A673 (cell line): Measurements from ENCODE around the gene PLET1. TPM values are rescaled to one million over a fixed set of nuclear protein-coding genes. Genes with fewer than 3 reads are reported as not detected.

Experiments
- BruUV-seq: library from RNA; stranded (reverse); fragments of 400-500 nt; replicated peaks from 2 replicates; lab custom pipeline; 2021; lab: Mats Ljungman, UMichigan
- CTCF ChIA-PET: fragments of 300-600 bp; sonication (Branson Sonifier 250); formaldehyde crosslinking; loops from one replicate; lab custom pipeline; 2022; ENCODE audit warnings: antibody characterized with exemption; lab: Charles Lee
- POLR2A ChIA-PET: fragments of 300-600 bp; sonication (Branson Sonifier 250); formaldehyde crosslinking; loops from one replicate; lab custom pipeline; 2022; ENCODE audit warnings: antibody characterized with exemption; ENCODE audit not compliant: low non-redundant PET; lab: Charles Lee
- DNase-seq: peaks from one replicate; pipeline ENCODE4 v3.0.0-alpha.2; 2015; ENCODE audit warnings: low spot score
- H3K27ac ChIP-seq: fragments of 200-600 bp; sonication (generic); 2 replicates; pipeline ENCODE4 v1.5.1; 2016; ENCODE audit warnings: mixed run types, low read depth, mild to moderate bottlenecking, mixed read lengths, antibody characterized with exemption, low read length; ENCODE audit not compliant: poor library complexity, severe bottlenecking
- H3K27me3 ChIP-seq: fragments of 200-600 bp; sonication (generic); replicated peaks from 2 replicates; pipeline ENCODE4 v1.6.1; 2017; ENCODE audit warnings: mixed run types, low read depth, mild to moderate bottlenecking, mixed read lengths, antibody characterized with exemption, low read length; ENCODE audit not compliant: insufficient read depth, poor library complexity
- H3K36me3 ChIP-seq: fragments of 200-600 bp; sonication (generic); 2 replicates; pipeline ENCODE4 v1.6.1; 2016; ENCODE audit warnings: mixed run types, mild to moderate bottlenecking, mixed read lengths, antibody characterized with exemption, low read length; ENCODE audit not compliant: insufficient read depth, poor library complexity, severe bottlenecking
- H3K4me1 ChIP-seq: fragments of 200-600 bp; sonication (generic); 2 replicates; pipeline ENCODE4 v1.6.1; 2017; ENCODE audit warnings: mixed run types, mild to moderate bottlenecking, mixed read lengths, antibody characterized with exemption, low read length; ENCODE audit not compliant: insufficient read depth, poor library complexity, severe bottlenecking
- H3K4me3 ChIP-seq: fragments of 200-600 bp; sonication (generic); 2 replicates; pipeline ENCODE4 v1.5.1; 2016; ENCODE audit warnings: low read depth, mixed run types, mild to moderate bottlenecking, mixed read lengths, low read length; ENCODE audit not compliant: poor library complexity, severe bottlenecking
- H3K9me3 ChIP-seq: fragments of 200-600 bp; sonication (generic); 2 replicates; pipeline ENCODE4 v1.6.1; 2016; ENCODE audit warnings: mixed run types, low read depth, mild to moderate bottlenecking, mixed read lengths, antibody characterized with exemption, low read length; ENCODE audit not compliant: poor library complexity, severe bottlenecking
- EZH2 ChIP-seq: fragments of 200-600 bp; sonication (generic); IDR thresholded peaks from 2 replicates; pipeline ENCODE4 v1.6.1; 2017; ENCODE audit warnings: borderline replicate concordance, low read depth, mild to moderate bottlenecking, mixed read lengths, antibody characterized with exemption, low read length; ENCODE audit not compliant: poor library complexity, severe bottlenecking
- intact Hi-C: fragments of 100-400 bp; cut with micrococcal nuclease; formaldehyde crosslinking; loops from one replicate; pipeline ENCODE4 v1.10.0; 2022; ENCODE audit not compliant: unreplicated experiment
- total RNA-seq: library from RNA; stranded (reverse); gene quantifications from 2 replicates; pipeline ENCODE4 v1.2.3, GENCODE V29; 2021
- TF ChIP-seq, protein P1 (sequence below): fragments of 300-800, 200-600 bp; sonication (generic); conservative IDR thresholded peaks from 2 replicates; pipeline ENCODE4 v1.5.1; 2017; ENCODE audit warnings: low read depth, mild to moderate bottlenecking, antibody characterized with exemption, low read length, moderate library complexity, mixed read lengths

PLET1 gene
- total RNA-seq, 1 experiment from 2014 or later, result not detected

DNA sequence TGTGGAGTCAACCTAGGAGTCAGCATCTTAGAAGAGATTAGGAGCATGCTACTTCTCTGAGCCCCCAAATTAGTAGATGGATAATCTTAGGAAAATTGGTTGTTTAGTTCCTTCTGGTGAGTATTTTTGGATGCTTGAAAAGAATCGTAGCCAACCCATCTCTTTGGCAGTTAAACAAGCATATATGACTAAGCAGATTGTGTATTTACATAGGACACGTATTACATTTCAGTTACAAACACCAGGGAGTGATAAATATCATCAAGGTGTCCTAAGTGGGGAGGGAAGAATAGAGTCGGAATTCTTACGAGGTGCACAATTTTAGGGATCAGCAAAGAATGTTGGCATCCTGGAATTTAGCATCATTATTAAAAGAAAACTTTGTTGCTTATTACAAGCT lies 13.5 kb downstream of the PLET1 start:
- Histone ChIP-seq H3K4me3 (no peak overlapping the region), H3K9me3 (no peaks in the 10 kb centered on the region), H3K27me3 (no peaks in the 10 kb centered on the region), H3K4me1 (peaks cover 12% of the 10 kb centered on the region), H3K27ac (no peak overlapping the region), H3K36me3 (no peaks in the 10 kb centered on the region)
- ChIA-PET POLR2A (no interaction called here), CTCF (no interaction called here)
- DNase-seq, result no peak
- no peak for TF ChIP-seq EZH2
- TF ChIP-seq, protein P1, sequence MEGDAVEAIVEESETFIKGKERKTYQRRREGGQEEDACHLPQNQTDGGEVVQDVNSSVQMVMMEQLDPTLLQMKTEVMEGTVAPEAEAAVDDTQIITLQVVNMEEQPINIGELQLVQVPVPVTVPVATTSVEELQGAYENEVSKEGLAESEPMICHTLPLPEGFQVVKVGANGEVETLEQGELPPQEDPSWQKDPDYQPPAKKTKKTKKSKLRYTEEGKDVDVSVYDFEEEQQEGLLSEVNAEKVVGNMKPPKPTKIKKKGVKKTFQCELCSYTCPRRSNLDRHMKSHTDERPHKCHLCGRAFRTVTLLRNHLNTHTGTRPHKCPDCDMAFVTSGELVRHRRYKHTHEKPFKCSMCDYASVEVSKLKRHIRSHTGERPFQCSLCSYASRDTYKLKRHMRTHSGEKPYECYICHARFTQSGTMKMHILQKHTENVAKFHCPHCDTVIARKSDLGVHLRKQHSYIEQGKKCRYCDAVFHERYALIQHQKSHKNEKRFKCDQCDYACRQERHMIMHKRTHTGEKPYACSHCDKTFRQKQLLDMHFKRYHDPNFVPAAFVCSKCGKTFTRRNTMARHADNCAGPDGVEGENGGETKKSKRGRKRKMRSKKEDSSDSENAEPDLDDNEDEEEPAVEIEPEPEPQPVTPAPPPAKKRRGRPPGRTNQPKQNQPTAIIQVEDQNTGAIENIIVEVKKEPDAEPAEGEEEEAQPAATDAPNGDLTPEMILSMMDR, result no peak
- intact Hi-C loops, result no loop called here
- no TSS peak for BruUV-seq

DNA sequence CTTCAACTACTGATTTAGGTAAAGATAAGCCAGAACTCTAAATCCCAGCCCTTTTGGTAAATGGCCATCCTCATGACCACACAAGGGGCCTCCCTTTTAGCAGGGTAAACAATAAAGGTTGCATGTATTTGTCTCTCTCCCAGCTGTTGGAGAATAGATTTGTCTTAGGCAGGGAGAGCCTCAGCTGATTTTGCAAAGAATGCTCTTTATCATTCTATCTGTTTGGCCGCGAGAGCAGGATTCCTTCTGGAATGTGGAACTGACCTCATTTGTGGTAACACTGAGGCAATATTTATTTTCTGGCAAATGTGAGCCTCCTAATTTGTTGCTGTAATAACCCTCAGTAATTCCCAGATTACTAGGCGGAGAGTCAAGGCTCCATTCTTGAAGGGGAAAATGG lies 19.2 kb downstream of the PLET1 start:
- DNase-seq, result no peak
- Histone ChIP-seq H3K4me1 (no peaks in the 10 kb centered on the region), H3K27me3 (no peaks in the 10 kb centered on the region), H3K4me3 (no peak overlapping the region), H3K27ac (no peak overlapping the region), H3K36me3 (peaks cover 18% of the 10 kb centered on the region), H3K9me3 (no peaks in the 10 kb centered on the region)
- CTCF ChIA-PET, result no interaction called here
- TF ChIP-seq, protein P1, result no peak
- TF ChIP-seq EZH2, result no peak
- BruUV-seq, result no TSS peak
- POLR2A ChIA-PET, result no interaction called here
- intact Hi-C loops, result no loop called here

DNA sequence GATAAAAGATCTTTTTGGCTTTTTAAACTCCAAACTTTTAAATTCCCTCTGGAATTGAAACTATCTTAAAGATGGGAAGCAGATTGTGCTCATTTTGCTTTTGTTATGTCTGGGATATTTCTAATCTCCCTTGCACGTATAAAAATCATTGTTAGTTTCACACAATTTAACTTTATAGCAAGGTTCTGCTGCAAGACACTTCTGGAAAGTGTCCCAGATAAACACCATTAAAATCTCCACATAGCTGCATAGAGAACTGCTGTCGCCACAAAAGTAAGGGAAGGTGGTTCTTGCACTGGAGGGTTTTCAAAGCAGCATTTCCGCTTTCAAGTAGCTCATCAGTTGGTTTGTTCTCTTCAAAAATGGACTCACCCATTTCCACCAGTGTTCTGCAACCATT lies 22.6 kb downstream of the PLET1 start:
- TF ChIP-seq, protein P1, result no peak
- no peak for TF ChIP-seq EZH2
- Histone ChIP-seq H3K27me3 (no peaks in the 10 kb centered on the region), H3K4me3 (no peak overlapping the region), H3K4me1 (no peaks in the 10 kb centered on the region), H3K9me3 (no peaks in the 10 kb centered on the region), H3K36me3 (peaks cover 42% of the 10 kb centered on the region), H3K27ac (no peak overlapping the region)
- DNase-seq, result no peak
- ChIA-PET CTCF (no interaction called here), POLR2A (no interaction called here)
- BruUV-seq, result no TSS peak
- intact Hi-C loops, result no loop called here
